IMR-90 (cell line): ENCODE results near the gene RSRC1. TPM values are rescaled to one million over a fixed set of nuclear protein-coding genes. Genes with fewer than 3 reads are reported as not detected.

ENCODE experiments used
- ATAC-seq: fragments of 200-7000 bp; cut with Tn5 transposase; 2 replicates; pipeline ENCODE4 v1.9.1; 2020; ENCODE audit warnings: low read depth, mild to moderate bottlenecking, moderate library complexity
- BruUV-seq: library from RNA; stranded (reverse); fragments of 400-500 nt; replicated peaks from 2 replicates; lab custom pipeline; 2021; lab: Mats Ljungman, UMichigan
- CTCF ChIA-PET: fragments of 300-600 bp; formaldehyde crosslinking; extraction: SDS; loops from one replicate; lab custom pipeline; 2021; ENCODE audit warnings: antibody characterized with exemption; lab: Yijun Ruan, JAX
- POLR2A ChIA-PET: fragments of 300-600 bp; sonication (Branson Sonifier 250); formaldehyde crosslinking; loops from one replicate; lab custom pipeline; 2022; ENCODE audit warnings: antibody characterized with exemption; ENCODE audit not compliant: unreplicated experiment; lab: Charles Lee
- DNase-seq: peaks from one replicate; pipeline ENCODE4 v3.0.0; 2013
- H2AFZ ChIP-seq: replicated peaks from 2 replicates; pipeline ENCODE3; 2013; ENCODE audit warnings: low read length, mild to moderate bottlenecking; ENCODE audit not compliant: poor library complexity
- H2AK5ac ChIP-seq: 2 replicates; pipeline ENCODE4 v1.6.1; 2013; ENCODE audit warnings: low read depth, low read length, inconsistent platforms
- H2AK9ac ChIP-seq: replicated peaks from 2 replicates; pipeline ENCODE3; 2013; ENCODE audit warnings: mild to moderate bottlenecking, low read depth, low read length, moderate library complexity; ENCODE audit not compliant: poor library complexity
- H2BK120ac ChIP-seq: 2 replicates; pipeline ENCODE4 v1.6.1; 2013; ENCODE audit warnings: low read depth, low read length, inconsistent platforms
- H2BK15ac ChIP-seq: 3 replicates; pipeline ENCODE4 v1.6.1; 2013; ENCODE audit warnings: low read depth, low read length, inconsistent platforms
- H2BK20ac ChIP-seq: 2 replicates; pipeline ENCODE4 v1.6.1; 2013; ENCODE audit warnings: low read depth, mild to moderate bottlenecking, inconsistent platforms, low read length, moderate library complexity
- H2BK5ac ChIP-seq: 2 replicates; pipeline ENCODE4 v1.6.1; 2013; ENCODE audit warnings: mild to moderate bottlenecking, low read depth, low read length, inconsistent platforms; ENCODE audit not compliant: poor library complexity, severe bottlenecking
- H3K14ac ChIP-seq: replicated peaks from 2 replicates; pipeline ENCODE4 v1.6.1; 2013; ENCODE audit warnings: low read depth, low read length, inconsistent platforms
- H3K18ac ChIP-seq: 2 replicates; pipeline ENCODE4 v1.6.1; 2013; ENCODE audit warnings: low read depth, low read length, control low read depth
- H3K23ac ChIP-seq: 2 replicates; pipeline ENCODE4 v1.6.1; 2013; ENCODE audit warnings: low read depth, low read length, inconsistent platforms
- H3K27ac ChIP-seq: 2 replicates; pipeline ENCODE4 v1.5.1; 2013; ENCODE audit warnings: mild to moderate bottlenecking, control low read depth, low read length; ENCODE audit not compliant: insufficient read depth
- H3K27me3 ChIP-seq: 2 replicates; pipeline ENCODE4 v1.6.1; 2013; ENCODE audit warnings: low read length; ENCODE audit not compliant: control insufficient read depth, insufficient read depth
- H3K36me3 ChIP-seq: 2 replicates; pipeline ENCODE4 v1.6.1; 2013; ENCODE audit warnings: low read length, mixed read lengths; ENCODE audit not compliant: control insufficient read depth, insufficient read depth
- H3K4ac ChIP-seq: 2 replicates; pipeline ENCODE4 v1.6.1; 2013; ENCODE audit warnings: low read depth, low read length, inconsistent platforms
- H3K4me1 ChIP-seq: 2 replicates; pipeline ENCODE4 v1.6.1; 2013; ENCODE audit warnings: low read length, mixed read lengths; ENCODE audit not compliant: control insufficient read depth, insufficient read depth
- H3K4me2 ChIP-seq: 2 replicates; pipeline ENCODE4 v1.6.1; 2013; ENCODE audit warnings: low read depth, mild to moderate bottlenecking, control low read depth, low read length, moderate library complexity
- H3K4me3 ChIP-seq: 2 replicates; pipeline ENCODE4 v1.5.1; 2013; ENCODE audit warnings: low read depth, mild to moderate bottlenecking, control low read depth, low read length, moderate library complexity; ENCODE audit not compliant: insufficient read depth
- H3K56ac ChIP-seq: 2 replicates; pipeline ENCODE4 v1.6.1; 2013; ENCODE audit warnings: low read length, inconsistent platforms; ENCODE audit not compliant: insufficient read depth; ENCODE audit errors: extremely low read depth
- H3K79me1 ChIP-seq, 2 experiments: 2 replicates each; pipeline ENCODE4 v1.6.1; 2013; ENCODE audit warnings: low read length in 2 of 2, inconsistent platforms in 1 of 2, low read depth in 1 of 2
- H3K9ac ChIP-seq: 2 replicates; pipeline ENCODE4 v1.6.1; 2013; ENCODE audit warnings: low read depth, low read length, control low read depth
- H3K9me1 ChIP-seq: 2 replicates; pipeline ENCODE4 v1.6.1; 2013; ENCODE audit warnings: low read length, inconsistent platforms; ENCODE audit not compliant: insufficient read depth
- H3K9me3 ChIP-seq: 2 replicates; pipeline ENCODE4 v1.6.1; 2013; ENCODE audit warnings: low read length; ENCODE audit not compliant: control insufficient read depth, insufficient read depth
- H4K20me1 ChIP-seq: 2 replicates; pipeline ENCODE4 v1.6.1; 2013; ENCODE audit warnings: low read length, inconsistent platforms; ENCODE audit not compliant: insufficient read depth
- H4K5ac ChIP-seq: 2 replicates; pipeline ENCODE4 v1.6.1; 2013; ENCODE audit warnings: mild to moderate bottlenecking, low read depth, low read length, control low read depth
- H4K8ac ChIP-seq, 2 experiments: 2 replicates each; pipeline ENCODE4 v1.6.1; 2013; ENCODE audit warnings: low read depth in 2 of 2, low read length in 2 of 2, control low read depth in 1 of 2, inconsistent platforms in 1 of 2
- H4K91ac ChIP-seq: 2 replicates; pipeline ENCODE4 v1.6.1; 2013; ENCODE audit warnings: low read depth, low read length, inconsistent platforms; ENCODE audit not compliant: insufficient read depth
- BHLHE40 ChIP-seq: fragments of 150-350 bp; IDR thresholded peaks from 2 replicates; pipeline ENCODE4 v1.6.1; 2016; ENCODE audit warnings: mild to moderate bottlenecking, low read depth, low read length
- MXI1 ChIP-seq: IDR thresholded peaks from 2 replicates; pipeline ENCODE4 v1.6.1; 2012; ENCODE audit warnings: low read depth, mild to moderate bottlenecking, low read length, moderate library complexity, borderline replicate concordance
- POLR2A ChIP-seq: IDR thresholded peaks from 2 replicates; pipeline ENCODE4 v1.6.1; 2012; ENCODE audit warnings: mild to moderate bottlenecking, low read depth, low read length
- WGBS, 2 experiments: methylation state at CpG; one replicate each; pipeline versions ENCODE4 v1.1.5 to v1.1.7; 2013; ENCODE audit warnings: missing lambda C conversion rate in 2 of 2; ENCODE audit not compliant: insufficient read length in 1 of 2; ENCODE audit errors: extremely low coverage in 2 of 2; 5-methylcytosine and 5-hydroxymethylcytosine counted together
- dilution Hi-C: fragments of 300-500 bp; cut with HindIII; formaldehyde crosslinking; loops from one replicate; pipeline ENCODE4 v1.14.3; 2018; ENCODE audit warnings: low sequenced_read_pairs; ENCODE audit not compliant: unreplicated experiment
- in situ Hi-C: fragments of 300-500 bp; cut with MboI; formaldehyde crosslinking; loops from 3 replicates; pipeline ENCODE4 v1.14.3; 2019; ENCODE audit warnings: low sequenced_read_pairs, inconsistent platforms, mixed read lengths
- intact Hi-C: fragments of 100-400 bp; cut with micrococcal nuclease; formaldehyde crosslinking; loops from 2 replicates; pipeline ENCODE4 v1.10.0; 2022
- polyA plus RNA-seq, 3 experiments: library from polyadenylated mRNA; depleted of rRNA; stranded (reverse); fragments of >200 nt; gene quantifications; 2 replicates each; pipeline ENCODE4 v1.2.3, GENCODE V29; 2012; ENCODE audit warnings: low replicate concordance in 1 of 3
- total RNA-seq: library from RNA; depleted of rRNA; stranded (reverse); fragments of >200 nt; gene quantifications from 2 replicates; pipeline ENCODE4 v1.2.3, GENCODE V29; 2012

Gene RSRC1
- total and polyA plus RNA-seq, 2 of the 4 experiments (the other 2 are of a cell fraction) = 3.8 to 41.8 TPM

DNA sequence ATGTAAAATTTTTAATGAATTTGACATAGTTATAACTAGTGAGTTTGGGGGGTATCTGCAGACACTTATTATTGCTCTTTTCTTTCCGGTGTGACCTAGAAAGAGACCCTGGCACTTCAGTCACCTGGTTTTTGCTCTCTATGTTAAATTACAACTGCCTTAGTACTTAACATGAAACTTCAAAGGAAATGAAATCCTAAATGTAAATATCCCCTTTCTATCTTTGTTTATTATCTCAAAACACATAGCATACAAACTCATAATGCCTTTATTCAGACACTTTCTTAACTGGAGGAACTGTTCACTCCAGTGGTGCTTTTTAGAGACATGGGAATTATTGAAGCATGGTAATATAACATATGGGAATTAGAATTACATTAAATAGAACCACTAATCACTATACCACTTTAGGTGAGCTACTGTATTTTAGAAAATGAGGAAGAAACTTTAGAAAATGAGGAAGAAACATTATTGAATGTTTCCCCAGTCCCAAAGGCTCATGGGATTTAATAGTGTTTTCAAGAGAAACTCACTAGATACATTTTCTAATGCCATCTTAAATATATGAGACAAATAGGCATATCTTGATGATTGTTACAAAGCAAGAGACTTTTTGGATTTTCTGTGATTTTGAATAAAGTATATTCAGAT lies 341.6 kb downstream of the RSRC1 start:
- Histone ChIP-seq H2AFZ (no peak overlapping the region), H4K5ac (no peak overlapping the region), H3K9me1 (no peaks in the 10 kb centered on the region), H3K27me3 (no peaks in the 10 kb centered on the region), H2BK20ac (no peak overlapping the region), H3K36me3 (no peaks in the 10 kb centered on the region), H3K14ac (no peak overlapping the region), H3K56ac (no peak overlapping the region), H2BK5ac (no peak overlapping the region), H2BK15ac (no peak overlapping the region), H3K18ac (no peak overlapping the region), H3K23ac (no peak overlapping the region), H4K8ac (no peak overlapping the region), H3K4ac (no peak overlapping the region), H2BK120ac (no peak overlapping the region), H2AK5ac (no peak overlapping the region), H3K79me1 (no peaks in the 10 kb centered on the region), H2AK9ac (no peak overlapping the region), H3K4me3 (no peak overlapping the region), H4K20me1 (no peaks in the 10 kb centered on the region), H3K27ac (no peak overlapping the region), H3K9me3 (no peaks in the 10 kb centered on the region), H4K91ac (no peak overlapping the region), H3K4me2 (no peak overlapping the region), H3K9ac (no peak overlapping the region), H3K4me1 (no peaks in the 10 kb centered on the region)
- ATAC-seq (no peak), DNase-seq (no peak)
- ChIA-PET POLR2A (no interaction called here), CTCF (interaction anchor here (2.0 kb wide), 1 partner anchor 17 kb away, joined by 6 read pairs; no protein-coding TSS in a partner anchor)
- TF ChIP-seq MXI1 = no peak
- TF ChIP-seq POLR2A = no peak
- no peak for TF ChIP-seq BHLHE40
- no CpG with 5 or more reads among the region's 1 CpG for WGBS, 2 experiments
- in situ Hi-C loops = no loop called here
- intact Hi-C loops = no loop called here
- BruUV-seq = no TSS peak
- dilution Hi-C loops = no loop called here
